GM20431 (cell line): ENCODE data around the gene MAS1.

ENCODE experiments used
- in situ Hi-C: fragments of 300-500 bp; cut with MseI, MboI; formaldehyde crosslinking; loops from one replicate; pipeline ENCODE4 v1.15.0; 2020; ENCODE audit warnings: low sequenced_read_pairs; ENCODE audit not compliant: unreplicated experiment

The MAS1 gene

DNA sequence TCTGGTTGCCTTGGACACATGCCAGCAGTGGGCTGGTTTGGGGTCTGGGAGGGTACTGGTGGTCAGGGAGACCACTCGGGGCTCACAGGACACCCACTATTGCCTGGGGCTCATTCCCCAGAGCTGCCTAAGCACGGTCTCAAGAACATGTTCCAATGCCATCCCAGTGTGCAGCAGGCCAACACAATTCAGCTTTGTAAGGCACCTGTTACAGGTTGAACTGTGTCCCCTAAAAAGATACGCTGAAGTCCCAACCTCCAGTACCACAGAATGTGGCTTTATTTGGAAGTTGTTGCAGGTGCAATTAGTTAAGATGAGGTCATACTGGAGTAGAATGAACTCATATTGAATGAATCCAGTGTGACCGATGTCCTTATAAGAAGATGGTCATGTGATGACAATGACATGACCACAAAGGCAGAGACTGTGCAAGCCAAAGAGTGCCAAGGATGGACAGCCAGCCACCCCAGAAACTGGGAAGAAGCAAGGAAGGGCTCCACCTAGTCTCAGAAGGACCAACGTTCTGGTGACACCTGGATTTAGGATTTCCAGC is 13.5 kb upstream of the MAS1 start:
- in situ Hi-C loops, result no loop called here

DNA sequence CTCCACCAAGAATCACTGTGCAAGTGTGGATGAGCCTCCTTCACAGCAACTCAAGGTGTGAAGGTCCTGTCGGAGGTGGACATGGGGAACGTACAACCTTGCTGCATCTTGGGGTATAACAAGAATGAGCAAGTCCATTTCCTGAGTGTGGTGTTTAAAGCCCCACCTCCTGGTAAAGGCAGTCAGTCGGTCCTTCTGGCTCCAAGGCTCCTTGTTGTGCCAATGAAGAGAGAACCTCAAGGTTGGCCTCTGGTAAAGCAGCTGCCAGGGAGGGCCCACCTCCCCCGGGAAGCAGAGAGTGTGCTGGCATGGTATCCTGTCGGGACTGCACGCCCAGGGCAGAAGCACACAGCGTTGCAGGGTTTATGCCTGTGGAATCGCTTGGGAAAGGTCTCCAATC is 12.4 kb upstream of the MAS1 start:
- in situ Hi-C loops, result no loop called here

DNA sequence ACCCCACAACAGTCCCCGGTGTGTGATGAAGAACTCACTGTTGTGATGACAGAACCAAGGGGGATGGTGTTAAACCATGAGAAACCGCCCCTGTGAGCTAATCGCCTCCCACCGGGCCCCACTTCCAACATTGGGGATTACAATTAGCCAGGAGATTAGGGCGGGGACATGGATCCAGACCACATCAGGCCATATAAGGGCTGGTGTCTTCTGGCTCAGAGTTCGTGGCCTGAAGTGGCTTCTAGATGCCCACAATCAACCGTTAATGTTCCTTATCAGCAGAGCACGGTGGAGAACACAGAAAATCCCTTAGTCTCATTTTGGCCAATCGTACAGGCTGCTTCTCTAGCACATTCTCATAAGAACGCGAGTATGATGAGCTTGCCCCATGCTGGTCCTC is 10.9 kb upstream of the MAS1 start:
- in situ Hi-C loops, result no loop called here

DNA sequence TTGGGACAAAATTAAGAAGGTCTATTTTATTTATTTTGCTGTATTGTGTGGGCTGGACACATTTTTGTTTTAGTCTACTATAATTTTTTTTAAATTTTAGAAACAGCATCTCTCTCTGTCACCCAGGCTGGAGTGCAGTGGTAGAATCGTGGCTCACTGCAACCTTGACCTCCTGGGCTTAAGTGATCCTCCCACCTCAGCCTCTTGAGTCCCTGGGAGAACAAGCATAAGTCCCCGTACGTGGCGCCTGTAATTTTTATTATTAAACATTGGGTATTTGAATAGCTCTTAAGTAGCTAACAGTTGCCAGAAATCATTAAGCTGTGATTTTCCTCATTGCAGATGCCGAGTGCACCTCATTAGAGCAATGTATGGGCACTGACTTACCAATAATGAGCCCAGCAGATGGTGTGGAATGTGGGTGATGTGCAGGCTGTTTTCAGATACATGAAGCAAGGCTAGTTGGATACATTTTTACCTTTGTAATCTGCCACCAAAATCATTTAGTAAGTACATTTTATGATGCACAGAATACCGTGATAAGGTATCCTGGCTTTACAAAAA is 10.3 kb upstream of the MAS1 start:
- in situ Hi-C loops, result no loop called here

GRCh38 chr6:159884720-159885119 is 6.1 kb upstream of the MAS1 start:
- in situ Hi-C loops, result no loop called here

DNA sequence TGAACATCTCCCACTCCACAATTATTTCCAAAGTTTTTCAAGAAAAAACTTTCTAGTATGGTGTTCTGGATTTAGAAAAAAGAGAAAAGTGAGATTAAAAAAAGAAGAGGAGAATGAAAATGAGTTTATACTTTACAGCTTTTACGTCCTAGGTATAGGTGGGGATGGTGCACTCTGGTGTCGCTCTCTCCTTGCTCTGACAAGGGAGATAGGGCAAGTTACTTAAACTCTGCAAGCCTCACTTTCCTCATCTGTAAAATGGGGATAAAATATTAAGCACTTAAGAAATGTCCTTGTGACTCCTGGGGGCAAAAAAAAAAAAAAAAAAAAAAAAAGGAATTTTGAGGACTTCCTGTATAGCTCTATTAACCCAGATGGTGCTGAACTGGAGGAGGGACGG is 4.5 kb upstream of the MAS1 start:
- in situ Hi-C loops, result no loop called here

DNA sequence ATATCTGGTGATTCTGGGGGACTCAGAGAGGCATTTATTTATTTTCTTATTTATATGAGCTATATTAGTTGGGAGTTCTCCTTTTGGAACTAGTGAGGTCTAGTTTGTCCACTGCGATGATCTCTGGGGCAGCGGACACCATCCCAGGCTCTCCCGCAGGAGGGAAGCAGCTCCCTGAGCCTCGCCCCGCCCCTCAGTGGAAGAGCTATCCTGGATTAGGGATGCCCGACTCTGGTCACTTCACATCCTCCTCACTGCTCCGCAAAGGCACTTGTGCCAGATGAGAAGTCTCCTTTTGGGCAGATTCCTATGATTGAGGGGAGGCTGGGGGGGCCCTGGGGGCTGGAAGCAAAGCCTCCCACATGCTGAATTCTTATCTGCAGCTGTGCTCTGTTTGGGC is 3.6 kb upstream of the MAS1 start:
- in situ Hi-C loops, result no loop called here

DNA sequence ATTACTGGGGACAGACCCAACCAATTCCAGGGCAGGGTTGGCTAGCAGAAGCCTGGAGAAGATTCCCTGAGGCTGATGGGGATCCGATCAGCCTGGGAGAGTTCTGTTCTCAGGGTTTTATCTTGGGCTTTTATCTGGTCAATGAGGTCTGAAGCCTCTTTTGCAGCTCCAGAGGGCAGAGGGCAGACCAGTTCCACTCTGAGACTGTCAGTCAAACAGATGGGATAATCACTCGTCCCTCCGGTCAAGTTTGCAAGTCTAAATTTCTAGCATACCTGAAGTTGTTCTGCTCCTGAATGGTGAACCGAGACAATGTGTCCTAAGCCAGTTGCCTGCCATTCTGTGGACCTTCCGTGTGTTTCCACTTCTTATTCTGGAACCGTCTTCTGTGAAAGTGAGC is 3.0 kb upstream of the MAS1 start:
- in situ Hi-C loops, result no loop called here

DNA sequence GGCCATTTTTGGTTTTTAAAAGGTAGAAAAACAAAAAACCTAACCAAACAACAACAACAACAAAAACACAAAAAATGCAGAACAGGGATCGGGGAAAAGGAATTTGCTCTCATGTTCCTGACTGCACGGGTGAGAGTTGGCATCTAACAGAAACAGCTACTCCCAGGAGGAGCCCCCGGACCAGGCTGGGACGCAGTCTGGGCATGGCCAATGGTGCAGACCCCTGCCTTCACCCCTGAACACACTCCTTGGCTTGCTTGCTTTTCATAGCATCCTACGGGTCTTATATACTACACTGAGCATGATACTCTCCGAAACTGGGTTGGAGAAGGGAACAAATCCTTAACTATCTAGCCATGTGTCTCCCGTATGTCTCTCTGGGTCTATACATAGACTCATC is 587 bp upstream of the MAS1 start:
- in situ Hi-C loops, result no loop called here

- in situ Hi-C loops, result no loop called here
Observed at GRCh38 chr6:159892053-159892452, 1.3 kb downstream of the MAS1 start.

DNA sequence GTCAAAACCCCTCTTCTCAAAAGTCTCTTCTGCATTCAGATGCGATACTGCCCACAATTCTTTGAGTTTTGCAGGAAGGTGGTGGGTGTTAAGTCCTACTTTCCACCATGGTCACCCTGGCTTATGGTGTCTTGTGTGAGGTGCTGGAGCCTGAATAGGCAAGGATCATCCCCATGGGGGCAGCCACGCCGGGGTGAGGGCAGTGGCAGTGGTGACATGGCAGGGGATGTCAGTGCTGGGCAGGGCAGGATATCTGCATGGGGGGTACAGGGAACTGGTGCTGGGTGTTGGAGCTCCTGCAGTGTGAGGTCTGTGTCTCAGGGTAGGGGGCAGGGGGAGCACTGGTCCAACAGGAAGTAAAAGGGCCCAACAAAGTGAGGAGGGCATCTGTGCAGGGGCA is 2.3 kb downstream of the MAS1 start:
- in situ Hi-C loops, result no loop called here

GRCh38 chr6:159894991-159895390 is 4.2 kb downstream of the MAS1 start:
- in situ Hi-C loops, result no loop called here

- in situ Hi-C loops, result no loop called here
Observed at GRCh38 chr6:159897603-159898002, 6.8 kb downstream of the MAS1 start.

DNA sequence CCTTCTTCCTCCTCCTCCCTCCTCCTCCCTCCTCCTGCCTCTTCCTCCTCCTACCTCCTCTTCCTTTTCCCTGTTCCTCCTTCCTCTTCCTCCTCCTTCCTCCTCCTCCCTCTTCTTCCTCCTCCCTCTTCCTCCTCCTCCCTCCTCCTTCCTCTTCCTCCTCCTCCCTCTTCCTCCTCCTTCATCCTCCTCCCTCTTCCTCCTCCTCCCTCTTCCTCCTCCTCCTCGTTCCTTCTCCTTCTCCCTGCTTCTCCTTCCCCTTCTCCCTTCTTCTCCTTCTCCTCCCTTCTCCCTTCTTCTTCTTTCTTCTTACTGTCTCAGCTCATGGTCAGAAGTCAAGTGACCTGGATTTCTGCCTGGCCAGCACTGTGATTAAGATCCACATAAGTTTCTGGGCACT is 7.7 kb downstream of the MAS1 start:
- in situ Hi-C loops, result no loop called here

- in situ Hi-C loops, result no loop called here
Observed at GRCh38 chr6:159899994-159900745, 9.4 kb downstream of the MAS1 start.

DNA sequence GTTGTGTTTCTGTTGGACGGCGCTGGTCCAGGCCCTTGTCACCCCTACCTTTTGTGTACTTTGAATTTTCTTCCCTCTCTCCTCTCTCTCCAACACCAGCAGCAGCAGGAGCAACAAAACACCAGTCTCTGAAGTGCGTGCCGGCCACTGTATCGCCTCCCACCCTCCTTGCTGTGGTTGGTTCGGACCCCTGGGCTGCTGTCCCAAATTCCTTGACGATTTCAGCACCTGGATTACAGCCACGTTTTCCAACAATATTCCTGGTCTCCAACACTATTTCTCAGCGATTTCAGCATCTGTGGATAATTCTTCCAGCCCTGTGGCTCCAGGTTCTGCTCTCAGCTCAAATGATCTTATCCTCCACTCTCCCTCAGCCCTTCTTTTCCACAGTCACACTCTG is 11.8 kb downstream of the MAS1 start:
- in situ Hi-C loops, result no loop called here

DNA sequence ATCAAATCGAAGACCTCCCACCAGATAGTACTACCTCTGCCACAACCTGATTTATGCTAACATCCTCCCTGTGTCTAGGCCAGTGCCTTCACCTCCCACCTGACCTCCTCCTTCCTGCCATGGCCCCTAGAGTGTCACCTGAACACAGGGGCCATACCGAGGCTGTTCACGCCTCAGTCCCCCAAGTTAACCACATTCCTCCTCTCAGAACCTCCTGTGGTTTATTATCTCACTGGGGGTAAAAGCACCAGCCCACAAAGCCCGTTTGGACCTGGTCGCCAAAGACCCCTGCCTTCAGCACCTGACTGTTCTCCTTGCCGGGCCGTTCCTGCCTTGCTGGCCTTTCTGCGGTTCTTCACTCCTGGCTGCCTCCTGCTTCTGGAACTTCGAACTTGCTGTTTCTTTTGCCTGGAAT is 13.7 kb downstream of the MAS1 start:
- in situ Hi-C loops, result no loop called here

- in situ Hi-C loops, result no loop called here
Observed at GRCh38 chr6:159906400-159906799, 15.6 kb downstream of the MAS1 start.

DNA sequence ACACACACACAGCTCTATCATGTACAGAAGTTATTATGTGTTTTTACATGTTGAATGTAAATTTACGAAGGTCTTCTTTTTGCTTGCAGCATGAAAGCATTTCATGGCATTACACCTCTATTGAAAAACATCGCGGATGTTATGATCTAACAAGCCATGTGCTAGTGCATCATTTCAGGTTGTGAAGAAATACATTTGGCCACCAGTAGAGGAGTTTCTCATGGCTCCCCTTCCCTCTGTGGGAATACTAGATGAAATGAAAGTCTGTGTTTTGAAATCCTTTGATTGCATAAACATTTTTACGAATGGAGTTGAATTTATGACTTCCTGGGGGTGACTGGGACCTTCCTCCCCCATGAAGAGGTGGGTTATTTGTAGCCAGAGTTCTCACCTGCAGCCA is 17.7 kb downstream of the MAS1 start:
- in situ Hi-C loops, result no loop called here

DNA sequence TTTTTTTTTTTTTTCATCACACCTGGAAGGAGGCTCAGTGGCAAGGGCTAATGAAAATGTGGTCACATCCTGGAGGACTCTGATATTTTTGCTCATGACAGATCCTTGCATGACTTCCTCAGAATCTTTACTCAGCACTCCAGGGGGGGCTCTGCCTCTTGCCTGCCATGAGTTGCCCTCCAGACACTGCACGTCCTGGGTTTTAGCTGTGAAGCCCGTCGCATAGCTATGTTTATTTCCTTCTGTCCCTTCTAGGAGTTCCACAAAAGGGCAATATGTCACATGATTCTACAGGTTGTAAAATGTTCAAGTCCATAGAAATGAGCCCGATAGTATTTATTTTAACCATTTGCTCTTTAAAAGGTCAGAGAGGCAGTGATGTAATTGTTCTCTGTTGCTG is 18.2 kb downstream of the MAS1 start:
- in situ Hi-C loops, result no loop called here

- in situ Hi-C loops, result no loop called here
Observed at GRCh38 chr6:159910342-159910741, 19.6 kb downstream of the MAS1 start.

- in situ Hi-C loops, result no loop called here
Observed at GRCh38 chr6:159913375-159913774, 22.6 kb downstream of the MAS1 start.
